Spleen (tissue), 11 donors: ENCODE data around the gene RPAIN. TPM values are rescaled to one million over a fixed set of nuclear protein-coding genes. Genes with fewer than 3 reads are reported as not detected.

ENCODE experiments used
- DNase-seq: peaks from one replicate; pipeline ENCODE4 v3.0.0-alpha.2; 2020
- H3K27ac ChIP-seq, 8 donors: fragments of 200-600 bp; sonication (generic) in 7 of 8; 1 replicate in 4 of 8; 2 replicates in 4 of 8; pipeline versions ENCODE4 v1.5.0 to v1.8.0; 2016 to 2021; ENCODE audit warnings: inconsistent platforms in 4 of 8, mild to moderate bottlenecking in 4 of 8, moderate library complexity in 1 of 8
- H3K27me3 ChIP-seq, 7 donors: fragments of 200-600 bp; sonication (generic) in 6 of 7; replicated peaks in 1 of 7; 1 replicate in 4 of 7; 2 replicates in 3 of 7; pipeline versions ENCODE4 v1.5.0 to v1.8.0; 2016 to 2021; ENCODE audit warnings: inconsistent platforms in 3 of 7, mild to moderate bottlenecking in 1 of 7
- H3K36me3 ChIP-seq, 6 donors: fragments of 200-600 bp; sonication (generic) in 5 of 6; 1 replicate in 4 of 6; 2 replicates in 2 of 6; pipeline versions ENCODE4 v1.5.0 to v1.8.0; 2016 to 2021; ENCODE audit warnings: inconsistent platforms in 2 of 6
- H3K4me1 ChIP-seq, 6 donors: fragments of 200-600 bp; sonication (generic) in 5 of 6; 1 replicate in 3 of 6; 2 replicates in 3 of 6; pipeline versions ENCODE4 v1.5.0 to v1.8.0; 2016 to 2021; ENCODE audit warnings: inconsistent platforms in 3 of 6
- H3K4me3 ChIP-seq, 8 donors: fragments of 200-600 bp; sonication (generic) in 7 of 8; 1 replicate in 4 of 8; 2 replicates in 4 of 8; pipeline versions ENCODE4 v1.5.0 to v1.8.0; 2016 to 2021; ENCODE audit warnings: inconsistent platforms in 4 of 8, mild to moderate bottlenecking in 4 of 8, moderate library complexity in 2 of 8
- H3K9me3 ChIP-seq, 8 donors: fragments of 200-600 bp; sonication (generic) in 7 of 8; 1 replicate in 4 of 8; 2 replicates in 4 of 8; pipeline versions ENCODE4 v1.5.0 to v1.8.0; 2016 to 2021; ENCODE audit warnings: inconsistent platforms in 4 of 8
- CTCF ChIP-seq, 11 experiments: fragments of 200-600 bp in 7 of 11; fragments of 450-650 bp in 4 of 11; sonication (generic) in 4 of 11; IDR thresholded peaks in 8 of 11; conservative IDR thresholded peaks in 3 of 11; 1 replicate in 7 of 11; 2 replicates in 4 of 11; pipeline versions ENCODE4 v1.4.0 to v1.8.0; 2016 to 2021; ENCODE audit warnings: antibody characterized with exemption in 11 of 11, inconsistent platforms in 4 of 11, mild to moderate bottlenecking in 1 of 11
- POLR2A ChIP-seq, 3 donors: fragments of 450-650 bp; IDR thresholded peaks; one replicate each; pipeline ENCODE4 v1.5.1; 2017; ENCODE audit warnings: antibody characterized with exemption in 3 of 3, mild to moderate bottlenecking in 1 of 3
- POLR2AphosphoS5 ChIP-seq, 3 donors: sonication (generic); formaldehyde crosslinking; IDR thresholded peaks; one replicate each; pipeline ENCODE4 v1.5.1; 2017; ENCODE audit warnings: antibody characterized with exemption in 3 of 3
- WGBS, 5 donors: extraction: QIAGEN DNeasy Blood & Tissue Kit in 3 of 5; methylation state at CpG; one replicate each; pipeline versions ENCODE4 v1.1.5 to v1.1.7; 2013 to 2018; 5-methylcytosine and 5-hydroxymethylcytosine counted together
- intact Hi-C: fragments of 100-400 bp; cut with DNase I; formaldehyde crosslinking; loops from one replicate; pipeline ENCODE4 v1.15.0; 2023; ENCODE audit warnings: low total_unique reads
- polyA plus RNA-seq, 3 donors: library from polyadenylated mRNA; stranded (reverse); fragments of 200-250 nt; gene quantifications; one replicate each; pipeline ENCODE4 v1.2.1, GENCODE V29; 2013
- total RNA-seq, 7 donors: library from RNA; depleted of rRNA in 3 of 7; stranded (reverse); fragments of >200 nt in 3 of 7; fragmentation: NEBNext Ultra II Directional in 4 of 7; extraction: Animal tissue kit (Norgen Biotek cat#: 25700) in 4 of 7; gene quantifications; one replicate each; pipeline versions ENCODE4 v1.1.0 to v1.2.1, GENCODE V29; 2016 to 2021
- donor health status: healthy with polysubstance abuse.
- donor health status: DM: no; HTN: no; CAD: no; lungs with moderate emphysema.
- donor health status: DM: no; HTN: no; CAD: no.
- donor health status: Bipolar disorder and iron deficiency.
- donor health status: healthy.
- donor health status: DM: no; HTN: no; CAD: no.
- donor health status: DM: yes; HTN: yes; CAD: no.

RPAIN gene
- total and polyA plus RNA-seq, 10 donors = 30.3 to 52.3 (median 37.2) TPM

- Histone ChIP-seq H3K27me3 (no peaks in the 10 kb centered on the region), H3K27ac (no peak overlapping the region), H3K4me3 (no peak overlapping the region), H3K4me1 (peaks cover 0 to 62% (median 6%) of the 10 kb centered on the region in 6 donors), H3K9me3 (no peaks in the 10 kb centered on the region), H3K36me3 (peaks cover 5 to 100% (median 96%) of the 10 kb centered on the region in 6 donors)
- intact Hi-C loops = no loop called here
- TF ChIP-seq POLR2AphosphoS5 (IDR thresholded peaks at IDR 0.05) = no peak
- no peak for TF ChIP-seq CTCF (IDR thresholded peaks at IDR 0.05 in 8 of 11, conservative IDR thresholded peaks at IDR 0.05 in 3 of 11)
- TF ChIP-seq POLR2A (IDR thresholded peaks at IDR 0.05) = no peak
- no peak for DNase-seq
- 82 to 92% (median 85%) methylated on average over 7 of the region's 7 CpGs for WGBS, 5 donors
Observed at GRCh38 chr17:5410594-5411272, 9.2 kb upstream of the RPAIN start.

DNA sequence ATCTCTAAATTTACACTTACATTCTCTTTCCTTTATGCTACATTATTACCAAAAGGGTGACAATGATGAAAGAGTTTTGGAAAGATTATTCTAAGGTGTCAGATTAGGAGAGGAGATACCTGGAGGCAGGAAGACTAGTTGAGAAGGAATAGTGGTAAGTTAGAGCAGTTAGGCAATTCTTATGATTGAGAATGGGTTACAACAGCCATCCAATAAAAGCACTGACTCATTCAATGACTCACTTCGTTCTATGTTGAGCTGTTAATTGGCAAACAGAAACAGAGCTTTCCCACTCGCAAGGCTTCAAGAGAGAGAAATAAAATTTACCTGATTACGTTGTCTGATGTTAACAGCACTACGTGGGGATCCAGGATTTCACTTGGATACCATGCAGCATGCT lies 6.3 kb upstream of the RPAIN start:
- Histone ChIP-seq H3K4me3 (no peak overlapping the region), H3K4me1 (peaks cover 23 to 91% (median 32%) of the 10 kb centered on the region in 6 donors), H3K27me3 (no peaks in the 10 kb centered on the region), H3K9me3 (no peaks in the 10 kb centered on the region), H3K27ac (no peak overlapping the region), H3K36me3 (peaks cover 2 to 93% (median 77%) of the 10 kb centered on the region in 6 donors)
- 61 to 91% (median 77%) methylated on average over 4 of the region's 4 CpGs for WGBS, 5 donors
- no peak for TF ChIP-seq POLR2AphosphoS5 (IDR thresholded peaks at IDR 0.05)
- TF ChIP-seq POLR2A (IDR thresholded peaks at IDR 0.05) = no peak
- no peak for TF ChIP-seq CTCF (IDR thresholded peaks at IDR 0.05 in 8 of 11, conservative IDR thresholded peaks at IDR 0.05 in 3 of 11)
- DNase-seq = no peak
- intact Hi-C loops = no loop called here

DNA sequence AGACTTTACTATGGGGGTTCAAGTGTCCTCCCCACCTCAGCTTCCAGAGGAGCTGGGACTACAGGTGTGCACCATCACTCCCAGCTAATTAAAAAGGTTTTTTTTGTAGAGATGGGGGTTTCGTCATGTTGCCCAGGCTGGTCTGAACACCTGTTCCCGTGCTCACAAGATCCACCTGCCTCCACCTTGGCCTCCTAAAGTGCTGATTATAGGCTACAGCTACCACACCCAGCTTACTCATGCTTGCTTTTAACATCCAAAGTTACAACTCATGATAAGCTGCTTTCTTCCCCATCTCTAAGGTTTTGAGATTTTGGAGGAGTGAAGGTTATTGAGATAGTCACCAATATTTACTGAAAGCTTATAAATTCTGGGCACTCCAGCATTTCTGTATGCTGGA lies 3.1 kb upstream of the RPAIN start:
- intact Hi-C loops = no loop called here
- no peaks in the 10 kb centered on the region for H3K9me3 ChIP-seq
- no peak for DNase-seq
- H3K27me3 ChIP-seq = no peaks in the 10 kb centered on the region
- peaks cover 2 to 68% (median 50%) of the 10 kb centered on the region in 6 donors for H3K36me3 ChIP-seq
- peak overlapping the region in 1 of 8 donors; percentile 98 for H3K27ac ChIP-seq
- TF ChIP-seq POLR2A (IDR thresholded peaks at IDR 0.05) (no peak), CTCF (IDR thresholded peaks at IDR 0.05 in 8 of 11, conservative IDR thresholded peaks at IDR 0.05 in 3 of 11) (no peak), POLR2AphosphoS5 (IDR thresholded peaks at IDR 0.05) (no peak)
- H3K4me1 ChIP-seq = peaks cover 32 to 90% (median 46%) of the 10 kb centered on the region in 6 donors
- WGBS, 5 donors = 86 to 97% (median 90%) methylated on average over 2 of the region's 2 CpGs
- peak overlapping the region in 1 of 8 donors; percentile 93 for H3K4me3 ChIP-seq

- peak in 1 of 3 donors; percentile 75 for TF ChIP-seq POLR2AphosphoS5 (IDR thresholded peaks at IDR 0.05)
- peak in 1 of 3 donors; percentile 33 for TF ChIP-seq POLR2A (IDR thresholded peaks at IDR 0.05)
- no peak for TF ChIP-seq CTCF (IDR thresholded peaks at IDR 0.05 in 8 of 11, conservative IDR thresholded peaks at IDR 0.05 in 3 of 11)
- peak overlapping the region; percentile 88 to 98 (median 95) for H3K27ac ChIP-seq
- peaks cover 32 to 90% (median 48%) of the 10 kb centered on the region in 6 donors for H3K4me1 ChIP-seq
- no peaks in the 10 kb centered on the region for H3K9me3 ChIP-seq
- DNase-seq = no peak
- 0 to 1% (median 0%) methylated on average over 26 of the region's 26 CpGs for WGBS, 5 donors
- intact Hi-C loops = no loop called here
- no peaks in the 10 kb centered on the region for H3K27me3 ChIP-seq
- peaks cover 0 to 68% (median 47%) of the 10 kb centered on the region in 6 donors for H3K36me3 ChIP-seq
- H3K4me3 ChIP-seq = peak overlapping the region; percentile 79 to 99 (median 94)
Observed at GRCh38 chr17:5418858-5419355, 1.1 kb upstream of the RPAIN start.
